GM21619 (cell line): ENCODE data around the gene UPF3B.
"Not testable (repeated sequence)": the region's sequence is repeated elsewhere in the genome, so short reads cannot be mapped to it uniquely, and the experiment has no call there.

Experiments used
- ATAC-seq: cut with Tn5 transposase; IDR thresholded peaks from one replicate; pipeline ENCODE4 v1.9.1; 2021; ENCODE audit not compliant: unreplicated experiment

The UPF3B gene

DNA sequence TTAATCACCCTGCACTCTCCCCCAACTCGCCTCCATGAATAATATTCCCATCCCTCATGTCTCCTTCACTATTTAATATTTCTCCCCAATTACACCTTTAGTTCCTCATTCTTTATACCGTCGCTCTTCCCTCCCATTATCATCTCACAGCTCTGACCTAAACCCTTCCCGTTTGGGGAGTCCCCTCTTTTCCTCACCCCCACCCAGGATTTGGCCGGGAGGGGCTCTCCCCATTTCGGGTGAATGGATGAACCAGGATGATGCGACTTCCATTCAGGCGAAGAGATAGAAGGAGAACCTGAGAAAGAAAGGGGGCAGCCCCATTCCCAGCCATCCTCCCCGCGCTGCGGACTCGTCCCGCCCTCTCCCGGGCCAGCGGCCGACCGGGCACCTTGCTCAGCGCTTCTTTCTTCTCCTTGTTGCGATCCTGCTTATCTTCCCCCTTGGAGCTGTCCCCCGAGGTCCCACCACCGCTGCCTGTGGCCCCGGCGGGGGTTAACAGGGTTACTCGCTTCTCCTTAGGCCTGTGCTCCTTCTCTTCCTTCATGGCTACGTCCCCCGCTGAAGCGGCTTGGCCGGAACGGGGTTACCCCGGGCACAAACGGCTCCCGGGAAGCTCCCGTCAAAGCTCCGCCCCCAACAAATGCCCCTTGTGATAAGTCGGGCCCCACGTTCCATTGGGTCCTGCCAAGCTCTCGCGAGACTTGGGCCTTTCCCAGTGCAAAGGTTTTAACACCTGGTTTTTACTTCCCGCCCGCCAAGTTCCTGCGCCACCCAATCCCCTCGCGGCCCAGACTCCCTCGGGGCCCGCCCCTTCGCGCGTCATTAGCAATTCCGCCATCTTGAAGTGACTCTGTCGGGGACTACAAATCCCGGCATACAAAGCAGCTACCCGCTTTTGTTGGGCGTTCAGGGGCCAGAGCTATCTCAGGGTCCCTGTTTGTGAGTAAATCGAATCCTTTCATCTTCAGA, at the start of gene UPF3B:
Gene UPF3B, minus strand, starts transcription at position 582 of the 972 bp plus-strand sequence. Its CDS starts 35 bp downstream, at position 547.
- peak; percentile 96 for ATAC-seq

DNA sequence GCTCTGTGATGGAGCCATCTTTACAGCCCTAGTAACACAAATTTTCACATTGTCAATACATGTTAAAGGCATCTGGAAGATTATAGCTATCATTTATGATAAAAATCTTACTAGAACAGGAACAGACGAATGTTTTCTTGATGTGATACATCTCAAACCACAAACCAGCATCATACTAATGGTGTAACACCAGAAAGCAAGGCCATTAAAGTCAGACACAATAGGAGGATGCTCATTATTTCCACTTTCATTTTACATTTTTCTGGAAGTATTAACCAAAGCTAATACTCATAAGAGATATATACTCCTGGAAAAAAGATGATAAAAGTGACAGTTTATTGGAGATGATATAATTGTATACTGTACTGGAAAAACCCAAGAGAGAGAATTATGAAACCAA, 48.2 kb upstream of the UPF3B start:
- ATAC-seq, result no peak

- ATAC-seq, result no peak
Observed at GRCh38 chrX:119899125-119899524, 46.4 kb upstream of the UPF3B start.

DNA sequence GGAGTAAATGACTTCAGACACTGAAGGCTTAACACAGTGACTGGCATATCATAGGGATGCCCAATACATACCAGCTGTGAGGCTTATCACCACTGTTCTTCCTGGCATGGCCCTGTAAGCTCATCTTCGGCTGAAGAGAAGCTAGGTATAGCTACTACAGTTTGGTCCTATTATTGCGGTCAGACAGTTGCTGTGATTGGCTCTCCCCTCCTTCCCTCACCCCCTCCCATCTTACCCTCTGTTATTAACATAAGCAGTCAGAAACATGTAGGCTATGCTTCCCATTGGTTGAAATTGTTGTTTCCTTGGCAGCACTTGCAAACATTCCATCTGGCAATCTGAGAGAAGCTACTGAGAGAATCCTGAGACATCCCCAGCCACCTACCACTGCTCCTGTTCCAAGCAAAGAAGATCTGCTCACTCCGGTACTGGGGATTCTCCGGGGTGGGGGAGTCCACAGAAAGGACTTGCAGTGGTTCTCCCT, 43.1 kb upstream of the UPF3B start, which contains the start of gene AKAP14:
Gene AKAP14, plus strand, starts transcription at position 51 of the 484 bp plus-strand sequence. CDS start 7,331 bp downstream, outside the sequence.
- no peak for ATAC-seq

GRCh38 chrX:119891961-119892692, 39.4 kb upstream of the UPF3B start:
- ATAC-seq, result not testable (repeated sequence)

GRCh38 chrX:119890626-119891025, 37.9 kb upstream of the UPF3B start:
- ATAC-seq, result not testable (repeated sequence)

GRCh38 chrX:119887721-119888425, 35.1 kb upstream of the UPF3B start:
- peak; percentile 96 for ATAC-seq

GRCh38 chrX:119885554-119886428, 33.0 kb upstream of the UPF3B start:
- no peak for ATAC-seq

GRCh38 chrX:119880552-119881437, 28.0 kb upstream of the UPF3B start:
- ATAC-seq, result peak; percentile 82

- ATAC-seq, result no peak
Observed at GRCh38 chrX:119880076-119880475, 27.3 kb upstream of the UPF3B start.

- ATAC-seq, result no peak
Observed at GRCh38 chrX:119878740-119879139, 26.0 kb upstream of the UPF3B start.

DNA sequence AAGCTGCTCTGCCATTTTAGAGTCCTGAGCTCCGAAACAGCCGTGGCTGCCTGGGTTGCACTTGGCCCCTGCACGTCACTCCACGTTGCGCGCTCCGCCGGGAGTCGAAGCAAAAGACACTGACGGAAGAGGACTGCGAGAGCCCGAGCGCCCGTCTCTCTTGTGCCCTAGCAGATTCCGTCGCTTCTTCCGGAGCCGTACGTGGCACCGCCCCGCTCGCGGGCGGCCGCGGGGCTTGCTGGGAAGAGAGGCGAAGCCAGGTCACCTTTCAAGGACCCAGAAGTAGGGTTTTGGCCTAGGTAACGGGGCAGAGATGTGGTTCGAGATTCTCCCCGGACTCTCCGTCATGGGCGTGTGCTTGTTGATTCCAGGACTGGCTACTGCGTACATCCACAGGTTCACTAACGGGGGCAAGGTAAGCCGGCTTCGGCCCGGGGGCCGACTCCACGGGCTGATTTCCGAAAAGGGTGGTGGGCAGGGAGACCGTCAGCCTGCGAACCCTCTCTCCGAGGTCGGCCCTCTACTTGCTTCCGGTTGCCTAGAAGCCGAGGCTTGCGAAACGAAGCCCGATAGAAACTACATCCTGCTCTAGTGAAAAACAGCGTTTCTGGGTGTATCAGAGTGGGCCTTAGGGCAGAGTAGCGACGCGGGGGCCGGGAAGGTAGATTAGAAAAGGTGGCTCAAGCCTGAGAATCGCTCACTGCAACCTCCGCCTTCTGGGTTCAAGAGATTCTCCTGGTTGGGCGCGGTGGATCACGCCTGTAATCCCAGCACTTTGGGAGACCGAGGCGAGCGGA, 19.0 kb upstream of the UPF3B start, which contains the start of the genes NDUFA1 and RNF113A:
Gene NDUFA1, plus strand, starts transcription at position 234 of the 797 bp plus-strand sequence. Its CDS starts 80 bp downstream, at position 314.
Gene RNF113A, minus strand, starts transcription at position 135 of the 797 bp plus-strand sequence. Its CDS starts 120 bp downstream, at position 15.
- ATAC-seq, result peak; percentile 92

- ATAC-seq, result peak; percentile 32
Observed at GRCh38 chrX:119871245-119871598, 18.5 kb upstream of the UPF3B start.

DNA sequence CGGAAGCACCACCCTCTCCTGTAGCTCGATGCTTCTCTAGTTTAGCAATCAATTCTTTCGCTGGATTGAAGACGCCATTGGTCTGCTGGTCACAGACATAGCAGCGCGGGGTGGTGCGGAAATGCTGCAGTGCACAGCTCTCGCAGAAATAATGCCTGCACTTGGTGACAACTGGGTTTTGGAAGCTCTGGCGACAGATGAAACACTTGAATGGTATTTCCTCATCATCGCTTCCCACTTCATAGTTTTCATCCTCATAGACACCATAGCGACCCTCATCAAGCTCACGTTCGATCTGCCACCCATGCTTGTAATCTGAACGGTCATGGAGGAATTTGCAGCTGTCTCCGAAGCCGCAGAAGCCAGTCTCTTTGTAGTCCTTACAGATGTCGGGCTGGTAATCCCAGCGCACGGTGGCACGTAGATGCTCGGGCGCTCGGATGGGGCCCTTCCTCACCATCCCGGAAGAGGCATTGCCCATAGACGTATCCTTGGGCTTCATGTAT, 17.9 kb upstream of the UPF3B start:
- ATAC-seq, result no peak

DNA sequence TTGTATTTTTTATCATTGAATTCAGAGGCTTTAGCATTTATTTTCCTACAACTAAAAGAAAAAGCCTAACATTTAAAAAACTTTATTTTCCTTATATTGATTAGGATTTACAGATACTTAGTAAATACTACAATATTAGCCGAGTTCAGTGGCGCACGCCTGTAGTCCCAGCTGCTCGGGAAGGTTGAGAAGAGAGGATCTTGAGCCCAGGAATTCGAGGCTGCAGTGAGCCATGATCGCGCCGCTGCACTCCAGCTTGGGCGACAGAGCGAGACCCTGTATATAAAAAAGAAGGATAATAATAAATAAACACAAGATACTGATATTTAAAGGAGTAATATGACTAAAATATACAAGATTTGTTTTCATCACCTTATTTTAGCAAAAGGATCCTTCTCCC, 681 bp upstream of the UPF3B start:
- no peak for ATAC-seq

DNA sequence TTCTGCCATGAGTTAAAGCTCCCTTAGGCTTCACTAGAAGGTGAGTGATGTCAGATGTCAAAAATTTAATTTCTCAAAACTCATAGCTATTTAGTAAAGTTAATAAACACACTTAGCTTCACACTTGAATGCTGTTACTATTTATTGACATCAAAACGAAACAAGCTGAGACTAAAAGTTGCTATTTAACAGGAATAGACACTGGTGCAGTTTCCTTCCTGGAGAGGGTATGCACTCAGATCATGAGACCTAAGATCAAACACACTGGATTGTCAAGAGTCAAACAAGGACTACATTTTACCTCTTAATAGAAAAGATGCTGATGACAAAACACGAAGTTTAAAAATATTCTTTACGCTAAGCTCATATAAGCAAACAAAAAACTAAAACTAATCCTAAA, 18.9 kb downstream of the UPF3B start:
- ATAC-seq, result no peak

GRCh38 chrX:119828446-119828845, 24.3 kb downstream of the UPF3B start:
- no peak for ATAC-seq
